ENCODE measurements around the gene HNRNPUL1. TPM values are rescaled to one million over a fixed set of nuclear protein-coding genes. Genes with fewer than 3 reads are reported as not detected.

Gene HNRNPUL1
- total RNA-seq = 98.3 and 157 TPM in 2 replicates

GRCh38 chr19:41263850-41264580 lies at the start of gene HNRNPUL1:
Gene HNRNPUL1 (plus strand): TSS chr19:41264372. CDS start chr19:41264504, 132 bp downstream.

GRCh38 chr19:41218615-41219507 lies 45.3 kb upstream of the HNRNPUL1 start, which contains the start of gene AXL:
Gene AXL (plus strand): TSS chr19:41219223. CDS start chr19:41219393, 170 bp downstream.

GRCh38 chr19:41310033-41310831 lies 46.1 kb downstream of the HNRNPUL1 start, which contains the start of gene CCDC97:
Gene CCDC97 (plus strand): TSS chr19:41310172. CDS start chr19:41310311, 139 bp downstream.

GRCh38 chr19:41353466-41354342 lies 89.5 kb downstream of the HNRNPUL1 start, which contains the start of gene TGFB1:
Gene TGFB1 (minus strand): TSS chr19:41353922. CDS start chr19:41353044, 878 bp downstream.

Small RNAs within 50 kb of the gene (small RNA-seq; reads per million reads assigned to genes)
- gene RN7SL34P (ENCODE audit: low replicate concordance) = not detected

Other genes starting within 250 kb of the HNRNPUL1 start
- not detected in 2 replicates for gene CYP2A13, start 175.9 kb upstream of the HNRNPUL1 start, total RNA-seq
- gene CYP2F1, start 149.9 kb upstream of the HNRNPUL1 start, total RNA-seq = not detected in 2 replicates
- gene CYP2S1, start 71.2 kb upstream of the HNRNPUL1 start, total RNA-seq = 12.2 and 67.0 TPM in 2 replicates
- gene AXL, start 45.1 kb upstream of the HNRNPUL1 start, total RNA-seq = 265 and 531 TPM in 2 replicates
- 9.7 and 13.8 TPM in 2 replicates for gene CCDC97, start 45.8 kb downstream of the HNRNPUL1 start, total RNA-seq
- 28.7 and 36.5 TPM in 2 replicates for gene TGFB1, start 89.5 kb downstream of the HNRNPUL1 start, total RNA-seq
- 4.8 and 7.0 TPM in 2 replicates for gene B9D2, start 99.8 kb downstream of the HNRNPUL1 start, total RNA-seq
- 2.7 and 6.3 TPM in 2 replicates for gene TMEM91, start 112.2 kb downstream of the HNRNPUL1 start, total RNA-seq
- gene EXOSC5, start 133.0 kb downstream of the HNRNPUL1 start, total RNA-seq = 15.5 and 18.0 TPM in 2 replicates
- 26.8 and 39.8 TPM in 2 replicates for gene BCKDHA, start 133.4 kb downstream of the HNRNPUL1 start, total RNA-seq
- gene B3GNT8, start 163.0 kb downstream of the HNRNPUL1 start, total RNA-seq = 0.66 and 1.7 TPM in 2 replicates
- gene DMAC2, start 175.5 kb downstream of the HNRNPUL1 start, total RNA-seq = 61.6 and 68.1 TPM in 2 replicates
- gene ERICH4, start 178.8 kb downstream of the HNRNPUL1 start, total RNA-seq = not detected in 2 replicates